Naive thymus-derived CD4-positive, alpha-beta T cell (primary cell): Measurements from ENCODE around the gene LDLRAD4. TPM values are rescaled to one million over a fixed set of nuclear protein-coding genes. Genes with fewer than 3 reads are reported as not detected.

Experiments used
- ATAC-seq: fragments of 150-1000 bp; cut with Tn5 transposase; 2 replicates; pipeline ENCODE4 v1.10.0; 2021; ENCODE audit warnings: mild to moderate bottlenecking, moderate library complexity
- CTCF ChIA-PET: fragments of 350-600 bp; sonication (Branson Sonifier 250); formaldehyde crosslinking; loops from one replicate; lab custom pipeline; 2021; ENCODE audit warnings: antibody characterized with exemption; lab: Charles Lee
- POLR2A ChIA-PET: fragments of 350-600 bp; sonication (Branson Sonifier 250); formaldehyde crosslinking; loops from one replicate; lab custom pipeline; 2021; ENCODE audit warnings: antibody characterized with exemption, inconsistent platforms; lab: Charles Lee
- DNase-seq, 9 donors: peaks; one replicate each; pipeline versions ENCODE4 v3.0.0 to v3.0.0-alpha.2; 2020 to 2022; ENCODE audit warnings: mixed read lengths in 1 of 9
- H3K27ac ChIP-seq: one replicate; pipeline ENCODE4 v1.7.0; 2013; ENCODE audit warnings: mild to moderate bottlenecking, low read depth, low read length, moderate library complexity
- H3K27me3 ChIP-seq, 2 donors: one replicate each; pipeline ENCODE4 v1.7.0; 2013; ENCODE audit warnings: low read length in 2 of 2, mild to moderate bottlenecking in 2 of 2, moderate library complexity in 2 of 2; ENCODE audit not compliant: control insufficient read depth in 2 of 2, insufficient read depth in 2 of 2
- H3K36me3 ChIP-seq, 3 experiments: 1 replicate in 2 of 3; 2 replicates in 1 of 3; pipeline ENCODE4 v1.7.0; 2013; ENCODE audit warnings: low read length in 3 of 3, mild to moderate bottlenecking in 3 of 3, moderate library complexity in 1 of 3; ENCODE audit not compliant: insufficient read depth in 3 of 3, control insufficient read depth in 2 of 3
- H3K4me1 ChIP-seq, 2 donors: one replicate each; pipeline ENCODE4 v1.7.0; 2013; ENCODE audit warnings: low read length in 2 of 2, mild to moderate bottlenecking in 2 of 2, moderate library complexity in 1 of 2; ENCODE audit not compliant: control insufficient read depth in 2 of 2, insufficient read depth in 2 of 2
- H3K4me3 ChIP-seq: 2 replicates; pipeline ENCODE4 v1.7.0; 2013; ENCODE audit warnings: mild to moderate bottlenecking, low read length
- H3K9me3 ChIP-seq, 3 experiments: 1 replicate in 2 of 3; 2 replicates in 1 of 3; pipeline ENCODE4 v1.7.0; 2013; ENCODE audit warnings: low read length in 3 of 3; ENCODE audit not compliant: control insufficient read depth in 2 of 3
- H3K27ac Mint-ChIP-seq, 9 donors: one replicate each; pipeline ENCODE4 v1.8.0; 2020 to 2022; ENCODE audit warnings: mixed read lengths in 9 of 9, mild to moderate bottlenecking in 8 of 9, moderate library complexity in 5 of 9, inconsistent platforms in 2 of 9
- H3K27me3 Mint-ChIP-seq, 5 donors: one replicate each; pipeline ENCODE4 v1.8.0; 2021 to 2022; ENCODE audit warnings: mixed read lengths in 5 of 5, mild to moderate bottlenecking in 1 of 5
- H3K36me3 Mint-ChIP-seq, 5 donors: one replicate each; pipeline ENCODE4 v1.8.0; 2020 to 2022; ENCODE audit warnings: mixed read lengths in 5 of 5, mild to moderate bottlenecking in 3 of 5, inconsistent platforms in 1 of 5
- H3K4me1 Mint-ChIP-seq, 7 donors: one replicate each; pipeline ENCODE4 v1.8.0; 2020 to 2022; ENCODE audit warnings: mixed read lengths in 7 of 7, mild to moderate bottlenecking in 3 of 7, inconsistent platforms in 1 of 7
- H3K4me3 Mint-ChIP-seq, 10 donors: one replicate each; pipeline ENCODE4 v1.8.0; 2020 to 2022; ENCODE audit warnings: mild to moderate bottlenecking in 10 of 10, mixed read lengths in 10 of 10, moderate library complexity in 6 of 10, inconsistent platforms in 2 of 10
- H3K9me3 Mint-ChIP-seq, 11 donors: one replicate each; pipeline ENCODE4 v1.8.0; 2020 to 2022; ENCODE audit warnings: mixed read lengths in 11 of 11, mild to moderate bottlenecking in 4 of 11, inconsistent platforms in 1 of 11, moderate library complexity in 1 of 11
- intact Hi-C, 2 donors: fragments of 100-400 bp; cut with micrococcal nuclease; formaldehyde crosslinking; loops; one replicate each; pipeline ENCODE4 v1.15.1; 2023
- polyA plus RNA-seq, 2 donors: library from polyadenylated mRNA; unstranded; fragments of 300-500 nt; fragmentation: Illumina TruSeq; gene quantifications; one replicate each; pipeline ENCODE4 v1.2.3, GENCODE V29; 2021
- total RNA-seq, 6 experiments: library from RNA in 5 of 6; stranded (reverse) in 5 of 6; gene quantifications; 1 replicate in 5 of 6; 2 replicates in 1 of 6; pipeline ENCODE4 v1.2.3 and lab custom pipeline; 2021 to 2026

LDLRAD4 gene
- total and polyA plus RNA-seq, 7 experiments from 2014 or later, result 13.0 to 84.3 (median 53.7) TPM

DNA sequence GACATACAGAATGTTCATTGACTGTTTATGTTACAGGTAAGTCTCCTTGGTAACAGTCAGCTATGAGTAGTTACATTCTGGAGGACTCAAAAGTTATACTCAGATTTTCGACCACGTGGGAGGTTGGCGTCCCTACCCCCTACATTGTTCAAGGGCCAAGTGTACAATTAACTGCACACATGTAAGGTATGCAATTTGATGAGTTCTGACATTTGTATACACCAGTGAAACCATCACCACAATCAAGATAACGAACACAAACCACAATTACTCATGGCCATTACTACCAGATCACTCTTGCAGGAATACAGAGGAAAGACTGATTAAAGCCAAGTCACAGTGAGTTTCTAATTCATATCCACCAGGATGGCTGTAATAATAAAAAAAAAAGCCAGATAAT is 39.6 kb upstream of the LDLRAD4 start:
- H3K36me3 ChIP-seq, result no peaks in the 10 kb centered on the region
- DNase-seq (no peak), ATAC-seq (no peak)
- peaks cover 0 to 3% (median 0%) of the 10 kb centered on the region in 5 donors for H3K36me3 Mint-ChIP-seq
- H3K27me3 Mint-ChIP-seq, result peaks cover 0 to 7% (median 5%) of the 10 kb centered on the region in 5 donors
- ChIA-PET CTCF (no interaction called here), POLR2A (no interaction called here)
- no peak overlapping the region for H3K27ac ChIP-seq
- no peak overlapping the region for H3K4me3 ChIP-seq
- H3K4me1 ChIP-seq, result no peaks in the 10 kb centered on the region
- H3K4me1 Mint-ChIP-seq, result peaks cover 0 to 22% (median 0%) of the 10 kb centered on the region in 7 donors
- H3K27me3 ChIP-seq, result no peaks in the 10 kb centered on the region
- H3K9me3 ChIP-seq, result no peaks in the 10 kb centered on the region
- no peak overlapping the region for H3K4me3 Mint-ChIP-seq
- H3K27ac Mint-ChIP-seq, result no peak overlapping the region
- H3K9me3 Mint-ChIP-seq, result peaks cover 0 to 2% (median 0%) of the 10 kb centered on the region in 11 donors
- intact Hi-C loops, result no loop called here

DNA sequence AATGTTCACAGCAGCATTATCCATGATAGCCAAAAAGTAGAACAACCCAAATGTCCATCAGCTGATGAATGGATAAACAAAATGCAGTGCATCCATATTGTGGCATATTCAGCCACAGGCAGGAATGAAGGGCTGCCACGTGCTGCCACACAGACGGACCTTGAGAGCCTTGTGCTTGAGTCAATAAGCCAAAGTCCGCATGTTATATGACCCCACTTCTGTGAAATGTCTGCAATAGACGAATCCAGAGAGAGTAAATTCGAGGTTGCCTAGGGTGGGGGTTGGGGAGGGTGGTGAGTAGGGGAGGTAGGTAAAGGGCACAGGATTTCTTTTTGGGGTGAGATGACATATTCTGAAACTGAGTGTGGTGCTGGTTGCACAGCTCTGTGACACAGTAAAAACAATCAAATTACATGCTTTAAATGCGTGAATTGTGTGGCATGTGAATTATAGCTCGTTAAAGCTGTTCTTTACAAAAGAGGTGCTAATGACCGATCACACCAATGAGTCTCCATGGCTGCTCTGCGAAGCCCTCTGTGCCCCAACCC is 38.9 kb upstream of the LDLRAD4 start:
- no peak overlapping the region for H3K4me3 ChIP-seq
- Mint-ChIP-seq H3K4me1 (peaks cover 0 to 22% (median 0%) of the 10 kb centered on the region in 7 donors), H3K4me3 (no peak overlapping the region), H3K9me3 (peaks cover 0 to 2% (median 0%) of the 10 kb centered on the region in 11 donors), H3K27ac (no peak overlapping the region), H3K36me3 (peaks cover 0 to 3% (median 0%) of the 10 kb centered on the region in 5 donors), H3K27me3 (peaks cover 0 to 7% (median 5%) of the 10 kb centered on the region in 5 donors)
- no peaks in the 10 kb centered on the region for H3K9me3 ChIP-seq
- no peaks in the 10 kb centered on the region for H3K27me3 ChIP-seq
- DNase-seq, result no peak
- no peaks in the 10 kb centered on the region for H3K36me3 ChIP-seq
- ATAC-seq, result no peak
- intact Hi-C loops, result no loop called here
- POLR2A ChIA-PET, result no interaction called here
- no peaks in the 10 kb centered on the region for H3K4me1 ChIP-seq
- no peak overlapping the region for H3K27ac ChIP-seq
- CTCF ChIA-PET, result interaction anchor here (0.6 kb wide), 1 partner anchor 130 kb away, joined by 4 read pairs; no protein-coding TSS in a partner anchor

DNA sequence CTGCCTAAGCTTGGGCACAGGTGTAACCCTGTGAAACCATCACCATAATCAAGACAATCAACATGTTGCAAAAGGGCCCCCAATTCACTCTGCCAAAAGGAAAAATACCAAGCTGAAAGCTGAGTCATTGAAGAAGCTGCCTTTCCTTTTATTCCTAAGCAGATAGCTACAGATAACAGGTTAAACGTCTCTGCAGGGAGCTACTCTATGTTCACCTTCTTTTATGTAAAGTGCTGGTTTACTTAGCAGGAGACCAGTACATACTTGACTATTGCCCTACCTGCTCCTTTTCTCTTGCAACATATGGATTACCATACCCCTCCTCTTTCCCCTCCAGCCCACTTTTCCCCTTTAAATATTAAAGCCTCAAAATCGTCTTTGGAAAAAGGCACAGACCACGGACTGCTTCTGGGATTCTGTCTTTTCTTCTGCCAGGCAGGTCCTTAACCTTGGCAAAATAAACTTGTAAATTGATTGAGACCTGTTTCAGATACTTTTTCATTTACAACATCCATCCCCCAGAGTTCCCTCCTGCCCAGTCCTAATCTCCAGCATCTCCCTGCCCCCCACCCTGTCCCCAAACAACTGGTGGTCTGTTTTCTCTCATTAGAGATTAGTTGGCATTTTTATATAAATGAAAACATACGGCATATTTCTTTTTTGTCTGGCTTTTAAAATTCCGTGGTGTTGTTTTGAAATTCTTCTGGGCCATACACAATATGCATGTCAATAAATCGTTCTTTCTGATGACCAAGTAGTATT is 37.8 kb upstream of the LDLRAD4 start:
- intact Hi-C loops, result no loop called here

DNA sequence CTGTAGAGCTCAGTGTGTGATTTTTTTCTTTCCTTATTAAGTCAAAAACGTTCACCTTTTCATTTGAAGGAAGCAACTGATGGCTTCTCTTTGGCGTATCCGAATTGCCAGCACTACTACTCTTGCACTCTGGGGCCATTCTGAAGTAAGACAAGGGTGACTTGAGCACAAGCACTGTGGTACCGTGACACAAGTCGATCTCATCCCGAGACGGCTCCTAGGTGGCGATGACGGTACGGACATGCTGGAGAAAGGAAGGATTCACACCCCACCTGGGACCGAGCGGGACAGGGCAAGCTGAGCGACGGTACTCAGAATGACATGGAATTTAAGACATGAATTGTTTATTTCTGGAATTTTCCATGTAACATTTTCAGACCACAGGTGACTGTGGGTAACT is 36.8 kb upstream of the LDLRAD4 start:
- ATAC-seq, result no peak
- no peak overlapping the region for H3K4me3 Mint-ChIP-seq
- H3K27ac ChIP-seq, result no peak overlapping the region
- H3K9me3 Mint-ChIP-seq, result no peaks in the 10 kb centered on the region
- H3K27ac Mint-ChIP-seq, result no peak overlapping the region
- peaks cover 0 to 3% (median 0%) of the 10 kb centered on the region in 5 donors for H3K36me3 Mint-ChIP-seq
- no peaks in the 10 kb centered on the region for H3K36me3 ChIP-seq
- H3K9me3 ChIP-seq, result no peaks in the 10 kb centered on the region
- peaks cover 0 to 7% (median 5%) of the 10 kb centered on the region in 5 donors for H3K27me3 Mint-ChIP-seq
- intact Hi-C loops, result no loop called here
- no peak for DNase-seq
- ChIA-PET POLR2A (no interaction called here), CTCF (no interaction called here)
- H3K4me1 ChIP-seq, result no peaks in the 10 kb centered on the region
- peaks cover 0 to 18% (median 0%) of the 10 kb centered on the region in 7 donors for H3K4me1 Mint-ChIP-seq
- no peaks in the 10 kb centered on the region for H3K27me3 ChIP-seq
- H3K4me3 ChIP-seq, result no peak overlapping the region

More for the DNA sequence above, 37.8 kb upstream of the LDLRAD4 start:
- no peak overlapping the region for H3K4me3 Mint-ChIP-seq
- H3K27ac ChIP-seq, result no peak overlapping the region
- ChIA-PET POLR2A (no interaction called here), CTCF (interaction anchor here (0.6 kb wide), 1 partner anchor 123 kb away, joined by 5 read pairs; no protein-coding TSS in a partner anchor)
- H3K27me3 ChIP-seq, result no peaks in the 10 kb centered on the region
- no peaks in the 10 kb centered on the region for H3K36me3 ChIP-seq
- ATAC-seq (no peak), DNase-seq (no peak)
- H3K9me3 Mint-ChIP-seq, result no peaks in the 10 kb centered on the region
- peaks cover 0 to 22% (median 0%) of the 10 kb centered on the region in 7 donors for H3K4me1 Mint-ChIP-seq
- H3K4me1 ChIP-seq, result no peaks in the 10 kb centered on the region
- peaks cover 0 to 7% (median 5%) of the 10 kb centered on the region in 5 donors for H3K27me3 Mint-ChIP-seq
- H3K27ac Mint-ChIP-seq, result no peak overlapping the region
- H3K4me3 ChIP-seq, result no peak overlapping the region
- H3K9me3 ChIP-seq, result no peaks in the 10 kb centered on the region
- peaks cover 0 to 3% (median 0%) of the 10 kb centered on the region in 5 donors for H3K36me3 Mint-ChIP-seq

DNA sequence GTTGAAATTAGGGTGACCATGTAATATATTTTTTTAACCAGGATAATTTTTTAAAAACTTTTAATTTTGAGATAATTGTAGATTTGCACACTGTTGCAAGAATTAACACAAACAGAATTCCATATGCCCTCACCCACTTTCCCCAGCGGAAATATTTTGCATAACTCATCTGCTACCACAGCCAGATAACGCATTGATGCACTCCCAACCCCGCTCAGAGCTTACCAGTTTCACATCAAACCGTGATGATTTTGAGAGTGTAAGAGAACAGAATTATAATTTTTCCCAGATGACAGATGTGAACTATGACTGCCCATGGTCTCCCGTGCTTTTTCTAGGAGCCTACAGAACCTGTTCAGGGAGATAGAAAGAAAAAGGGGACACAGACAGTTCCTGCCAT is 35.2 kb upstream of the LDLRAD4 start:
- intact Hi-C loops, result no loop called here
- H3K4me1 Mint-ChIP-seq, result peaks cover 0 to 15% (median 0%) of the 10 kb centered on the region in 7 donors
- no peak overlapping the region for H3K4me3 Mint-ChIP-seq
- DNase-seq, result no peak
- H3K36me3 ChIP-seq, result no peaks in the 10 kb centered on the region
- H3K9me3 Mint-ChIP-seq, result no peaks in the 10 kb centered on the region
- H3K9me3 ChIP-seq, result no peaks in the 10 kb centered on the region
- peaks cover 0 to 3% (median 0%) of the 10 kb centered on the region in 5 donors for H3K36me3 Mint-ChIP-seq
- CTCF ChIA-PET, result no interaction called here
- H3K4me1 ChIP-seq, result no peaks in the 10 kb centered on the region
- no peak for ATAC-seq
- POLR2A ChIA-PET, result no interaction called here
- peaks cover 0 to 9% (median 5%) of the 10 kb centered on the region in 5 donors for H3K27me3 Mint-ChIP-seq
- H3K4me3 ChIP-seq, result no peak overlapping the region
- H3K27ac ChIP-seq, result no peak overlapping the region
- no peak overlapping the region for H3K27ac Mint-ChIP-seq
- H3K27me3 ChIP-seq, result no peaks in the 10 kb centered on the region

DNA sequence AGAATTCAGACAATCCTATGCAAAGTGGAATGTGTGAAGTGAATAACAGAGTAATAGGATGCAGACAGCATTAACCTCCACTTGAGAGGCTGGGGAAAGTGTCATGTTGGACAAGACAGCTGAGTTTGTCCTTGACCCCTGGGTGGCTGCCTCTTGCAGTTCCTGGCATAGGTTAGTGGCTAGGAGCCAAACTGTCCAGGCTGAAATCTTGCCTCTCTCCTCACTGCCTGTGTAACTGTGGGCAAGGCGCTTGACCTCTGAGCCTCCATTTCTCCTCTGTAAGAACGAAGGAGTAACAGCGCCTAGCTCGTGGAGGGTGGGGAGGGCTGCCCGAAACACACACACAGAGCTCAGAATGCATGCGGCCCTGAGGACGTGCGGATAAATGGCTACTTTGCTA is 34.8 kb upstream of the LDLRAD4 start:
- Mint-ChIP-seq H3K4me3 (no peak overlapping the region), H3K27me3 (peaks cover 0 to 9% (median 5%) of the 10 kb centered on the region in 5 donors), H3K4me1 (peaks cover 0 to 14% (median 0%) of the 10 kb centered on the region in 7 donors), H3K36me3 (peaks cover 0 to 3% (median 0%) of the 10 kb centered on the region in 5 donors), H3K9me3 (no peaks in the 10 kb centered on the region), H3K27ac (no peak overlapping the region)
- H3K9me3 ChIP-seq, result no peaks in the 10 kb centered on the region
- no peaks in the 10 kb centered on the region for H3K4me1 ChIP-seq
- intact Hi-C loops, result no loop called here
- POLR2A ChIA-PET, result no interaction called here
- no peaks in the 10 kb centered on the region for H3K27me3 ChIP-seq
- H3K36me3 ChIP-seq, result no peaks in the 10 kb centered on the region
- CTCF ChIA-PET, result no interaction called here
- H3K27ac ChIP-seq, result no peak overlapping the region
- ATAC-seq, result no peak
- DNase-seq, result no peak
- no peak overlapping the region for H3K4me3 ChIP-seq
